Ovary (tissue), 3 donors: ENCODE results near the gene AKR1B1.

Experiments used
- EP300 ChIP-seq: sonication (generic); formaldehyde crosslinking; IDR thresholded peaks from one replicate; pipeline ENCODE4 v1.6.1; 2017; ENCODE audit warnings: antibody characterized with exemption
- TF ChIP-seq, protein P1 (sequence below), 3 donors: fragments of 450-650 bp in 2 of 3; fragments of 200-600 bp in 1 of 3; IDR thresholded peaks; one replicate each; pipeline versions ENCODE4 v1.5.1 to v1.8.0; 2016 to 2022; ENCODE audit warnings: antibody characterized with exemption in 3 of 3, mild to moderate bottlenecking in 1 of 3
- donor health status: DM: no; HTN: no; CAD: no.

DNA sequence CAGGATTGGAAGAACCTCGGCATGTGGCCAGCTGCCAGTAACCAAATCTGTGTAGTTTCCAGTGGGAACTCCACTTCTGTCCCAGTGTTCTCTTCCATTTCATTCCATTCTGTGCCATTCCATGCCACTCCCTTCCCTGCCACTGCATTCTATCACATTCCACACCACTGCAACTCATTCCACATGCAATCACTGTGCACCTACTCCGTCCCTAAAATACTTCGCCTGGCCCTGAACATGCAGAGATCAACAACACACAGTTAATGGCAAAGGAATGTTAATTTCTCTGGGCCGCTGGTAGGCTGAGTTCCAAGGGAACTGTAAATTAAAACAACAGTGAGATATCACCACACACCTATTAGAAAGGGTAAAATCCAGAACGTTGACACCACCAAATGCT, 64.8 kb downstream of the AKR1B1 start:
- no peak for TF ChIP-seq EP300
- TF ChIP-seq, protein P1, sequence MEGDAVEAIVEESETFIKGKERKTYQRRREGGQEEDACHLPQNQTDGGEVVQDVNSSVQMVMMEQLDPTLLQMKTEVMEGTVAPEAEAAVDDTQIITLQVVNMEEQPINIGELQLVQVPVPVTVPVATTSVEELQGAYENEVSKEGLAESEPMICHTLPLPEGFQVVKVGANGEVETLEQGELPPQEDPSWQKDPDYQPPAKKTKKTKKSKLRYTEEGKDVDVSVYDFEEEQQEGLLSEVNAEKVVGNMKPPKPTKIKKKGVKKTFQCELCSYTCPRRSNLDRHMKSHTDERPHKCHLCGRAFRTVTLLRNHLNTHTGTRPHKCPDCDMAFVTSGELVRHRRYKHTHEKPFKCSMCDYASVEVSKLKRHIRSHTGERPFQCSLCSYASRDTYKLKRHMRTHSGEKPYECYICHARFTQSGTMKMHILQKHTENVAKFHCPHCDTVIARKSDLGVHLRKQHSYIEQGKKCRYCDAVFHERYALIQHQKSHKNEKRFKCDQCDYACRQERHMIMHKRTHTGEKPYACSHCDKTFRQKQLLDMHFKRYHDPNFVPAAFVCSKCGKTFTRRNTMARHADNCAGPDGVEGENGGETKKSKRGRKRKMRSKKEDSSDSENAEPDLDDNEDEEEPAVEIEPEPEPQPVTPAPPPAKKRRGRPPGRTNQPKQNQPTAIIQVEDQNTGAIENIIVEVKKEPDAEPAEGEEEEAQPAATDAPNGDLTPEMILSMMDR (IDR thresholded peaks at IDR 0.05), result no peak
